ENCODE results near the gene ITGB7. TPM values are rescaled to one million over a fixed set of nuclear protein-coding genes. Genes with fewer than 3 reads are reported as not detected.

Gene ITGB7, protein sequence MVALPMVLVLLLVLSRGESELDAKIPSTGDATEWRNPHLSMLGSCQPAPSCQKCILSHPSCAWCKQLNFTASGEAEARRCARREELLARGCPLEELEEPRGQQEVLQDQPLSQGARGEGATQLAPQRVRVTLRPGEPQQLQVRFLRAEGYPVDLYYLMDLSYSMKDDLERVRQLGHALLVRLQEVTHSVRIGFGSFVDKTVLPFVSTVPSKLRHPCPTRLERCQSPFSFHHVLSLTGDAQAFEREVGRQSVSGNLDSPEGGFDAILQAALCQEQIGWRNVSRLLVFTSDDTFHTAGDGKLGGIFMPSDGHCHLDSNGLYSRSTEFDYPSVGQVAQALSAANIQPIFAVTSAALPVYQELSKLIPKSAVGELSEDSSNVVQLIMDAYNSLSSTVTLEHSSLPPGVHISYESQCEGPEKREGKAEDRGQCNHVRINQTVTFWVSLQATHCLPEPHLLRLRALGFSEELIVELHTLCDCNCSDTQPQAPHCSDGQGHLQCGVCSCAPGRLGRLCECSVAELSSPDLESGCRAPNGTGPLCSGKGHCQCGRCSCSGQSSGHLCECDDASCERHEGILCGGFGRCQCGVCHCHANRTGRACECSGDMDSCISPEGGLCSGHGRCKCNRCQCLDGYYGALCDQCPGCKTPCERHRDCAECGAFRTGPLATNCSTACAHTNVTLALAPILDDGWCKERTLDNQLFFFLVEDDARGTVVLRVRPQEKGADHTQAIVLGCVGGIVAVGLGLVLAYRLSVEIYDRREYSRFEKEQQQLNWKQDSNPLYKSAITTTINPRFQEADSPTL
- total RNA-seq, result 0.89 TPM in 1 of 2 replicates, not detected in the other

DNA sequence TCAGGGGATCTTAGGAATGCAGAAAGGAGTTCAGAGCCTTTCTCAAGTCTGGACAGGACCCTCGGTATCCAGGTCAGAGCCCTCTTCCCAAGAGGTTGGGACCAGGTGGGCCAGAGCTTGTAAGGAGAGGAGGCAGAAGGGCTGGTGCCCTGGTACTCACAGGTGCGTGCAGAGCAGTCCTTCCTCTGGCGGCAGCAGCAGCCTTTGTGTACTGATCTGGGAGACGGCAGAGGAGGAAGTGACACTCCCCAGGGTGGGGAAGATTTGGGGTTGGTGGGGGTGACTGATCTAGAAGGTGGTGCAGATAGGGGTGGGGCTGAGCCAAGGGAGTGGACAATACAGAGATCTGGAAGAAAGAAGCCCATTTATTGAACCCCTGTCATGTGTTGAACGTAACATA, at the start of gene ITGB7:
Gene ITGB7 (minus strand): TSS at position 210 of the 400 bp plus-strand sequence. CDS start 6,808 bp downstream, outside the sequence.

DNA sequence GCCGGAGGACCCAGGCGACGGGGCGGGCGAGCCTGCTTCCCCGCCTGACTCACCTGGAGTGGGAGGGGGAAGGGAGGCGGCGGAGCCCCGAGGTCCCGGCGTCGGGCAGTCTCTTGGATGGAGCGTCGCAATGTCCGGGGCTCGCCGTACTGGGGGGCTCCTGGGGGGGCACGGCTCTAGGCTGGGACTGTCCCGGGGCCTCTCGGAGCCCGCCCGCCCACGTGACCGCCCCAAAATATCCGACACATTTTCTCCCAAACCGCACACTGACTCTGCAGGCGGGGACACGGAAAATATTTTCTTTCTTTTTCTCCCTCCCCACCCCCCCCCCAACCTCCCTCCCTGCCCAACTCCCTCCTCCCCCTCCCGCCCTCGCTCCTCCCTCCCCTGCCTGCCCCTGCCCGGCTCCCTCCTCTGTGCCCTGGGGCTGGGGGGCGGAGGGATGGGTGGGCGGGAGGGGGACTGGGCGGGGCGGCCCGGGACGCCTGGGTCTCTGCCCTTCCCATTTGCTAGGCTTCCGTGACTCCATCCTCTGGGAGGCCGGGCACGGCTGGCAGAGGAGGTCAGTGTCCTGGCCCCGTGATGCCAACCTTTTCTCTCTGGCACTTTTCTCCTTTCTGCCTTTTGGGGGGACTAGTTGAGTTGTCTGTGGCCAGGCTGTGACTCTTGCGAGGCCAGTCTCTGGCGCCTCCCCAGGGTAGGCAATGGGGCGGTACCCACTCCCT, 25.0 kb upstream of the ITGB7 start, which contains the start of gene RARG:
Gene RARG (minus strand): TSS at position 289 of the 725 bp plus-strand sequence. CDS start 4,664 bp downstream, outside the sequence.

DNA sequence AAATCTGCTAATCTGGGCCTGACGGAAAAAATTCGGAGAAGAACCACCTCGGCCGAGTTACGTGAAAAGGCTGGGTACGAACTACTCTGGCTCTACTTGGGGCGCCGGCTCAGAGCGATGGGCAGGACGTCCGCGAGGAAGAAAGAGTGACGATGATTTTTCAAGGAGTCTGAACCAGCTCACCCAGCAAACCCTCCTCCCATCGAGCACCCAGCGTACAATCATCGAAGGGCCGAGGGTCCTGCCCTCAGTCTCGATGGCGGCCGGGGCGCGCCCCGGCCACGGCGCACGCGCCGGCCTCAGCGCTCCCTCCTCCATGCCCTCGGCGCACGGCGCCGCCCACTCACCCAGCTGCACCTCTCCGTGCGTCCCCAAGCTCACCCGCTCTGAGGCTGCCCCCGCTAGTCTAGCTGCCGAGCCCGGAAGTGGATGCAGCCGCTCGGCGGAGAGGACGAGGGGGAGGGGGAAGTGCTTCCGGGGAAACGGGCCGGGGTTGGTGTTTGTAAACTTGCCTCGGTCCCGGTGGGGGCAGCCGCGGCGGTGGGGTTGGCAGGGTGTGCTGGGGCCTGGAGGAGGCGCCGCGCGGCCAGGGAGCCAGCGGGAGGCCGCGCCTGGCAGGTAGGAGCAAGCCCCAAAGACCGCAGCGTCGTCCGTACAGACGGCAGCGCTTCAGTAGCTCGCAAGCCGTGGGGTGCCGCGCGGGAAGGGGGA, 26.7 kb downstream of the ITGB7 start, which contains the start of the genes CSAD and ZNF740:
Gene CSAD (minus strand): TSS at position 706 of the 711 bp plus-strand sequence. CDS start 7,455 bp downstream, outside the sequence.
Gene ZNF740 (plus strand): TSS at position 503 of the 711 bp plus-strand sequence. CDS start 1,262 bp downstream, outside the sequence.

Other genes starting within 250 kb of the ITGB7 start
- gene EIF4B, start 200.8 kb downstream of the ITGB7 start, total RNA-seq, result 286 and 397 TPM in 2 replicates
- 19.6 and 39.2 TPM in 2 replicates for gene TNS2, start 157.2 kb downstream of the ITGB7 start, total RNA-seq
- gene SPRYD3, start 127.9 kb downstream of the ITGB7 start, total RNA-seq, result 22.7 and 24.0 TPM in 2 replicates
- 120 and 258 TPM in 2 replicates for gene IGFBP6, start 109.6 kb downstream of the ITGB7 start, total RNA-seq
- not detected in 2 replicates for gene SOAT2, start 103.8 kb downstream of the ITGB7 start, total RNA-seq
- 3.9 and 9.9 TPM in 2 replicates for gene ZNF740, start 26.5 kb downstream of the ITGB7 start, total RNA-seq
- gene CSAD, start 26.3 kb downstream of the ITGB7 start, total RNA-seq, result 1.6 and 8.7 TPM in 2 replicates
- gene RARG, start 25.0 kb upstream of the ITGB7 start, total RNA-seq, result 9.8 and 26.1 TPM in 2 replicates
- 1.3 and 26.6 TPM in 2 replicates for gene ESPL1, start 61.0 kb upstream of the ITGB7 start, total RNA-seq
- 240 and 333 TPM in 2 replicates for gene PFDN5, start 88.3 kb upstream of the ITGB7 start, total RNA-seq
- 74.3 and 81.6 TPM in 2 replicates for gene MYG1, start 92.4 kb upstream of the ITGB7 start, total RNA-seq
- 48.6 and 82.5 TPM in 2 replicates for gene AAAS, start 114.4 kb upstream of the ITGB7 start, total RNA-seq
- not detected in 2 replicates for gene SP7, start 129.1 kb upstream of the ITGB7 start, total RNA-seq
- gene SP1, start 172.9 kb upstream of the ITGB7 start, total RNA-seq, result 37.0 and 60.8 TPM in 2 replicates
- not detected in 2 replicates for gene AMHR2, start 216.6 kb upstream of the ITGB7 start, total RNA-seq
- gene PRR13, start 234.5 kb upstream of the ITGB7 start, total RNA-seq, result 82.9 and 105 TPM in 2 replicates
- 263 and 427 TPM in 2 replicates for gene PCBP2, start 244.9 kb upstream of the ITGB7 start, total RNA-seq

Measured in mesangial cell (primary cell).